Ishikawa (cell line): ENCODE data around the gene PCDHGA1.

Experiments used
- CEBPB ChIP-seq: IDR thresholded peaks from 2 replicates; pipeline ENCODE4 v1.6.1; 2012
- CREB1 ChIP-seq: IDR thresholded peaks from 2 replicates; pipeline ENCODE4 v1.6.1; 2012; ENCODE audit warnings: low read depth
- EGR1 ChIP-seq: IDR thresholded peaks from 2 replicates; pipeline ENCODE4 v1.6.1; 2012
- EP300 ChIP-seq: IDR thresholded peaks from 2 replicates; pipeline ENCODE4 v1.6.1; 2012; ENCODE audit warnings: borderline replicate concordance
- FOXM1 ChIP-seq: IDR thresholded peaks from 2 replicates; pipeline ENCODE4 v1.6.1; 2012; ENCODE audit warnings: low read depth, borderline replicate concordance
- MAX ChIP-seq: IDR thresholded peaks from 2 replicates; pipeline ENCODE4 v1.6.1; 2012
- NFIC ChIP-seq: IDR thresholded peaks from 2 replicates; pipeline ENCODE4 v1.6.1; 2012
- RAD21 ChIP-seq: IDR thresholded peaks from 2 replicates; pipeline ENCODE4 v1.6.1; 2012; ENCODE audit warnings: low read depth
- REST ChIP-seq: IDR thresholded peaks from 2 replicates; pipeline ENCODE4 v1.6.1; 2012; ENCODE audit warnings: low read depth, mild to moderate bottlenecking
- TAF1 ChIP-seq: IDR thresholded peaks from 2 replicates; pipeline ENCODE4 v1.6.1; 2012; ENCODE audit warnings: low read depth, mild to moderate bottlenecking
- TCF12 ChIP-seq: IDR thresholded peaks from 2 replicates; pipeline ENCODE4 v1.6.1; 2012; ENCODE audit warnings: low read depth
- TEAD4 ChIP-seq: IDR thresholded peaks from 2 replicates; pipeline ENCODE4 v1.6.1; 2012
- USF1 ChIP-seq: IDR thresholded peaks from 2 replicates; pipeline ENCODE4 v1.6.1; 2012
- YY1 ChIP-seq: IDR thresholded peaks from 2 replicates; pipeline ENCODE4 v1.6.1; 2012; ENCODE audit warnings: low read depth
- ZBTB7A ChIP-seq: IDR thresholded peaks from 2 replicates; pipeline ENCODE4 v1.6.1; 2012; ENCODE audit warnings: low read depth

Gene PCDHGA1

GRCh38 chr5:141440341-141440740 lies 110.0 kb downstream of the PCDHGA1 start:
- TF ChIP-seq EGR1, result no peak
- TF ChIP-seq REST, result no peak
- TF ChIP-seq ZBTB7A, result no peak
- TF ChIP-seq TEAD4, result no peak
- TF ChIP-seq RAD21, result no peak
- TF ChIP-seq CEBPB, result no peak
- TF ChIP-seq USF1, result no peak

GRCh38 chr5:141441571-141442170 lies 111.4 kb downstream of the PCDHGA1 start:
- TF ChIP-seq RAD21 (no peak), EGR1 (no peak), YY1 (no peak), USF1 (no peak), CREB1 (no peak), EP300 (no peak), FOXM1 (no peak), ZBTB7A (no peak), NFIC (no peak), CEBPB (no peak), REST (no peak), TEAD4 (no peak), TCF12 (no peak), MAX (no peak), TAF1 (no peak)

- TF ChIP-seq YY1, result no peak
- TF ChIP-seq TCF12, result no peak
- TF ChIP-seq MAX, result no peak
- TF ChIP-seq USF1, result no peak
Measured at GRCh38 chr5:141465351-141465750, 135.0 kb downstream of the PCDHGA1 start.

GRCh38 chr5:141475625-141476131 lies 145.4 kb downstream of the PCDHGA1 start, which contains the start of gene PCDHGC3:
Gene PCDHGC3, plus strand, starts transcription at chr5:141475966. Its CDS starts 151 bp downstream, at chr5:141476117.
- TF ChIP-seq USF1, result no peak
- peak; percentile 85 for TF ChIP-seq MAX
- no peak for TF ChIP-seq TCF12
- TF ChIP-seq TEAD4, result peak; percentile 33; the same call in 1 of the 2 replicates
- TF ChIP-seq EGR1, result no peak
- 0 out of 2 replicates have a peak, but pooled peaks have one; percentile 6 for TF ChIP-seq TAF1
- peak; percentile 54; the same call in 1 of the 2 replicates for TF ChIP-seq RAD21
- peak; percentile 87 for TF ChIP-seq NFIC
- TF ChIP-seq CEBPB, result no peak

GRCh38 chr5:141476132-141476911 lies 146.0 kb downstream of the PCDHGA1 start:
- TF ChIP-seq RAD21, result no peak
- TF ChIP-seq NFIC, result no peak
- 0 out of 2 replicates have a peak, but pooled peaks have one; percentile 22 for TF ChIP-seq TAF1
- no peak for TF ChIP-seq TEAD4
- no peak for TF ChIP-seq EP300
- TF ChIP-seq FOXM1, result no peak
- peak; percentile 27; the same call in 1 of the 2 replicates for TF ChIP-seq MAX
